WTC11 (cell line): ENCODE measurements around the gene BUD31. TPM values are rescaled to one million over a fixed set of nuclear protein-coding genes. Genes with fewer than 3 reads are reported as not detected.

ENCODE experiments used
- ATAC-seq: fragments of 200-7000 bp; cut with Tn5 transposase; 2 replicates; pipeline ENCODE4 v1.10.0; 2021; ENCODE audit warnings: mild to moderate bottlenecking, moderate library complexity
- CTCF ChIA-PET: fragments of 300-600 bp; sonication (Branson Sonifier 250); formaldehyde crosslinking; loops from one replicate; lab custom pipeline; 2021; ENCODE audit warnings: antibody characterized with exemption; lab: Charles Lee
- POLR2A ChIA-PET: fragments of 350-600 bp; sonication (Branson Sonifier 250); formaldehyde crosslinking; loops from one replicate; lab custom pipeline; 2021; ENCODE audit warnings: antibody characterized with exemption; lab: Charles Lee
- DNase-seq: peaks from one replicate; pipeline ENCODE4 v3.0.0; 2021; ENCODE audit warnings: low spot score
- H3K27ac Mint-ChIP-seq: 2 replicates; pipeline ENCODE4 v1.8.0; 2021; ENCODE audit warnings: mixed read lengths
- H3K27me3 Mint-ChIP-seq: 2 replicates; pipeline ENCODE4 v1.8.0; 2021; ENCODE audit warnings: low read depth, mild to moderate bottlenecking, moderate library complexity, mixed read lengths
- H3K36me3 Mint-ChIP-seq: 2 replicates; pipeline ENCODE4 v1.8.0; 2021; ENCODE audit warnings: mixed read lengths
- H3K4me1 Mint-ChIP-seq: 2 replicates; pipeline ENCODE4 v1.8.0; 2022; ENCODE audit warnings: mixed read lengths
- H3K4me3 Mint-ChIP-seq: 2 replicates; pipeline ENCODE4 v1.8.0; 2021; ENCODE audit warnings: mild to moderate bottlenecking, moderate library complexity, mixed read lengths
- H3K9me3 Mint-ChIP-seq: 2 replicates; pipeline ENCODE4 v1.8.0; 2021; ENCODE audit warnings: mixed read lengths
- ARID4B ChIP-seq: sonication (generic); formaldehyde crosslinking; IDR thresholded peaks from 2 replicates; pipeline ENCODE4 v1.8.0; 2023; ENCODE audit warnings: missing genetic modification reagents, mild to moderate bottlenecking, borderline replicate concordance
- CREB1 ChIP-seq: sonication (generic); formaldehyde crosslinking; IDR thresholded peaks from 2 replicates; pipeline ENCODE4 v1.8.0; 2023; ENCODE audit warnings: mild to moderate bottlenecking, missing genetic modification reagents
- E2F5 ChIP-seq: sonication (generic); formaldehyde crosslinking; IDR thresholded peaks from 2 replicates; pipeline ENCODE4 v1.8.1; 2022; ENCODE audit warnings: mild to moderate bottlenecking, moderate library complexity, missing genetic modification reagents
- IRF1 ChIP-seq: sonication (generic); formaldehyde crosslinking; IDR thresholded peaks from 2 replicates; pipeline ENCODE4 v1.8.0; 2023; ENCODE audit warnings: missing genetic modification reagents
- IRF2 ChIP-seq: sonication (generic); formaldehyde crosslinking; IDR thresholded peaks from 2 replicates; pipeline ENCODE4 v1.8.0; 2022; ENCODE audit warnings: low read depth, missing genetic modification reagents, borderline replicate concordance
- MXD4 ChIP-seq: fragments of 250-450 bp; sonication (Bioruptor Pico); IDR thresholded peaks from 2 replicates; pipeline ENCODE4 v1.8.0; 2021; ENCODE audit warnings: mild to moderate bottlenecking, moderate library complexity, borderline replicate concordance
- NR1H2 ChIP-seq: sonication (generic); formaldehyde crosslinking; IDR thresholded peaks from 2 replicates; pipeline ENCODE4 v1.9.0; 2021; ENCODE audit warnings: mild to moderate bottlenecking, moderate library complexity, missing genetic modification reagents
- NR2C2 ChIP-seq: sonication (generic); formaldehyde crosslinking; IDR thresholded peaks from 2 replicates; pipeline ENCODE4 v1.8.0; 2022; ENCODE audit warnings: mild to moderate bottlenecking, missing genetic modification reagents
- PRDM15 ChIP-seq: sonication (generic); formaldehyde crosslinking; IDR thresholded peaks from 2 replicates; pipeline ENCODE4 v1.8.0; 2022; ENCODE audit warnings: missing genetic modification reagents
- PREB ChIP-seq: sonication (generic); formaldehyde crosslinking; IDR thresholded peaks from 2 replicates; pipeline ENCODE4 v1.8.1; 2022; ENCODE audit warnings: mild to moderate bottlenecking, missing genetic modification reagents, moderate library complexity, borderline replicate concordance
- PRRX2 ChIP-seq: fragments of 250-450 bp; sonication (Bioruptor Pico); IDR thresholded peaks from 2 replicates; pipeline ENCODE4 v1.8.0; 2021; ENCODE audit warnings: mild to moderate bottlenecking
- SMAD3 ChIP-seq: sonication (generic); formaldehyde crosslinking; IDR thresholded peaks from 2 replicates; pipeline ENCODE4 v1.8.0; 2022; ENCODE audit warnings: missing genetic modification reagents, mild to moderate bottlenecking, borderline replicate concordance
- SOX15 ChIP-seq: fragments of 250-450 bp; sonication (Bioruptor Pico); IDR thresholded peaks from 2 replicates; pipeline ENCODE4 v1.9.0; 2021; ENCODE audit warnings: mild to moderate bottlenecking
- TCF7 ChIP-seq: sonication (generic); formaldehyde crosslinking; IDR thresholded peaks from 2 replicates; pipeline ENCODE4 v1.8.0; 2022; ENCODE audit warnings: mild to moderate bottlenecking, low read depth, missing genetic modification reagents, moderate library complexity
- USF1 ChIP-seq: sonication (generic); formaldehyde crosslinking; IDR thresholded peaks from 2 replicates; pipeline ENCODE4 v1.8.0; 2022; ENCODE audit warnings: mild to moderate bottlenecking, missing genetic modification reagents
- ZNF671 ChIP-seq: fragments of 250-450 bp; sonication (Bioruptor Pico); IDR thresholded peaks from 2 replicates; pipeline ENCODE4 v1.8.0; 2021; ENCODE audit warnings: mild to moderate bottlenecking
- total RNA-seq: library from RNA; stranded (reverse); gene quantifications from 3 replicates; pipeline ENCODE4 v1.2.3, GENCODE V29; 2021

Gene BUD31
- total RNA-seq, 1 experiment from 2014 or later, result 98.7 TPM

- CTCF ChIA-PET, result no interaction called here
- Mint-ChIP-seq H3K4me1 (peaks cover 9% of the 10 kb centered on the region), H3K36me3 (peaks cover 70% of the 10 kb centered on the region), H3K27me3 (no peaks in the 10 kb centered on the region; the same call in 1 of the 2 replicates), H3K27ac (no peak overlapping the region), H3K4me3 (no peak overlapping the region), H3K9me3 (no peaks in the 10 kb centered on the region)
- ATAC-seq (no peak), DNase-seq (no peak)
- TF ChIP-seq SOX15 (CRISPR knock-in tag) (no peak), ZNF671 (no peak), ARID4B (CRISPR knock-in tag) (no peak), NR2C2 (CRISPR knock-in tag) (no peak), IRF1 (CRISPR knock-in tag) (no peak), MXD4 (CRISPR knock-in tag) (no peak), USF1 (CRISPR knock-in tag) (no peak), PRDM15 (CRISPR knock-in tag) (no peak), E2F5 (no peak), TCF7 (CRISPR knock-in tag) (no peak), CREB1 (CRISPR knock-in tag) (no peak), IRF2 (CRISPR knock-in tag) (no peak), PRRX2 (no peak), SMAD3 (CRISPR knock-in tag) (no peak), PREB (CRISPR knock-in tag) (no peak), NR1H2 (no peak)
- POLR2A ChIA-PET, result no interaction called here
Measured at GRCh38 chr7:99420986-99421385, 12.2 kb downstream of the BUD31 start.
